Body of pancreas (tissue), 4 donors: Measurements from ENCODE around the gene PGP.
A peak's percentile ranks its signal among the peaks of the same experiment; 100 is the strongest.

Experiments
- POLR2A ChIP-seq, 3 donors: fragments of 450-650 bp; IDR thresholded peaks; one replicate each; pipeline ENCODE4 v1.6.1; 2016; ENCODE audit warnings: antibody characterized with exemption in 3 of 3, mild to moderate bottlenecking in 2 of 3
- TF ChIP-seq, protein P1 (sequence below), 7 experiments: fragments of 450-650 bp in 4 of 7; fragments of 200-600 bp in 3 of 7; sonication (generic) in 3 of 7; IDR thresholded peaks; one replicate each; pipeline ENCODE4 v1.5.1; 2016 to 2019; ENCODE audit warnings: antibody characterized with exemption in 7 of 7

DNA sequence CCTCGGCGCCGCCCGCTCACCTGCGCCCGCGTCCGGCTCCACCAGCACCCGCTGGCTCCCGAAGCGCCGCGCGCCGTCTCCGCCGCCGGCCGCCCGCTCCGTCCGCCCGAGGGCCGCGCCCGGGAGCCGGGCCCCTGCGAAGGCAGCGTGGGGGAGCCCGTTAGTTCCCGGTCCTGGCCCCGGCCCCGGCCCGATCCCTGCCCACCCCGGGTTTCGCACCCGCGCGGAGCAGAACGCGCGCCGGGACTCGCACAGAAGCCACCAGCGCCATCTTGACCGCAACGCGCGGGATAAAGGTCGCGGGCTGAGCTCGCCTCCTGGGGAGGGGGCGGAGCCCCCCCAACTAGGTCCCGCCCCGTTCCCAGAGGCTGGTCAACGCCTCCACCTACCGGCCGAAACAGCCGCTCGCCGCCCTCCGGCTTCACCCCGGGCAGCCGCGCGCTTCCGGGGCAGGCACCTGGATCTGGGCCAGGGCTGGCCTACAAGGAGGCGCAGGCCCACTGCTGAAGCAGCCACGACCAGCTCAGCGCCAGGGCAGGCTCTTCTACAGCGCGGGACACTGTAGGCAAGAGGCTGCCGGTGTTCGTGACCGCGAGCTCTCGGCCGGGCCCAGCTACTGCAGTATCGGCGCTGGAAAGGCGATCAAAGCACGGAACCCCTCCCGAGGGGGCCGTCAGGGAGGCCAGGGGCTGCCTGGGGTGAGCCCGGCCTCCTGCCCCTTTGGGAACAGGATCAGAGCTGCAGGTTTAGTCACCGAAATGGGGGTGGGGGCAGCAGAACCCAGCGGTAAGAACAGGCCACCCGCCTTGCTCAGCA, 36.9 kb upstream of the PGP start, which contains the start of gene ECI1:
- TF ChIP-seq, protein P1, sequence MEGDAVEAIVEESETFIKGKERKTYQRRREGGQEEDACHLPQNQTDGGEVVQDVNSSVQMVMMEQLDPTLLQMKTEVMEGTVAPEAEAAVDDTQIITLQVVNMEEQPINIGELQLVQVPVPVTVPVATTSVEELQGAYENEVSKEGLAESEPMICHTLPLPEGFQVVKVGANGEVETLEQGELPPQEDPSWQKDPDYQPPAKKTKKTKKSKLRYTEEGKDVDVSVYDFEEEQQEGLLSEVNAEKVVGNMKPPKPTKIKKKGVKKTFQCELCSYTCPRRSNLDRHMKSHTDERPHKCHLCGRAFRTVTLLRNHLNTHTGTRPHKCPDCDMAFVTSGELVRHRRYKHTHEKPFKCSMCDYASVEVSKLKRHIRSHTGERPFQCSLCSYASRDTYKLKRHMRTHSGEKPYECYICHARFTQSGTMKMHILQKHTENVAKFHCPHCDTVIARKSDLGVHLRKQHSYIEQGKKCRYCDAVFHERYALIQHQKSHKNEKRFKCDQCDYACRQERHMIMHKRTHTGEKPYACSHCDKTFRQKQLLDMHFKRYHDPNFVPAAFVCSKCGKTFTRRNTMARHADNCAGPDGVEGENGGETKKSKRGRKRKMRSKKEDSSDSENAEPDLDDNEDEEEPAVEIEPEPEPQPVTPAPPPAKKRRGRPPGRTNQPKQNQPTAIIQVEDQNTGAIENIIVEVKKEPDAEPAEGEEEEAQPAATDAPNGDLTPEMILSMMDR (IDR thresholded peaks at IDR 0.05): peak; percentile 55 to 97 (median 90)
- TF ChIP-seq POLR2A (IDR thresholded peaks at IDR 0.05): peak; percentile 87 to 91 (median 88)
